Neutrophil (primary cell): ENCODE data around the gene BLOC1S2.
A peak's percentile ranks its signal among the peaks of the same experiment; 100 is the strongest.
"Not testable (repeated sequence)": the region's sequence is repeated elsewhere in the genome, so short reads cannot be mapped to it uniquely, and the experiment has no call there.

Experiments used
- H3K27ac ChIP-seq: fragments of 200-600 bp; sonication (generic); 2 replicates; pipeline ENCODE4 v1.5.1; 2016; ENCODE audit warnings: mild to moderate bottlenecking, moderate library complexity
- H3K27me3 ChIP-seq: fragments of 200-600 bp; sonication (generic); 2 replicates; pipeline ENCODE4 v1.6.0; 2016; ENCODE audit warnings: mild to moderate bottlenecking
- H3K36me3 ChIP-seq: fragments of 200-600 bp; sonication (generic); 2 replicates; pipeline ENCODE4 v1.5.1; 2017
- H3K4me1 ChIP-seq, 2 experiments: fragments of 200-600 bp in 1 of 2; sonication (generic) in 1 of 2; 1 replicate in 1 of 2; 2 replicates in 1 of 2; pipeline versions ENCODE4 v1.5.1 to v1.6.1; 2013 to 2016; ENCODE audit warnings: low read depth in 1 of 2, low read length in 1 of 2, mild to moderate bottlenecking in 1 of 2, moderate library complexity in 1 of 2; ENCODE audit not compliant: control insufficient read depth in 1 of 2, insufficient read depth in 1 of 2
- H3K4me3 ChIP-seq, 2 experiments: fragments of 200-600 bp in 1 of 2; sonication (generic) in 1 of 2; 1 replicate in 1 of 2; 2 replicates in 1 of 2; pipeline ENCODE4 v1.5.1; 2013 to 2016; ENCODE audit warnings: low read depth in 1 of 2, low read length in 1 of 2, mild to moderate bottlenecking in 1 of 2, moderate library complexity in 1 of 2
- H3K9me3 ChIP-seq: fragments of 200-600 bp; sonication (generic); 2 replicates; pipeline ENCODE4 v1.5.1; 2016
- CTCF ChIP-seq: fragments of 200-600 bp; sonication (generic); IDR thresholded peaks from 2 replicates; pipeline ENCODE4 v1.5.1; 2016; ENCODE audit warnings: antibody characterized with exemption

The BLOC1S2 gene

GRCh38 chr10:100289641-100290040 is 3.2 kb upstream of the BLOC1S2 start:
- Histone ChIP-seq H3K27me3 (peaks cover 10% of the 10 kb centered on the region), H3K4me1 (peaks cover 39 to 42% of the 10 kb centered on the region in 2 experiments), H3K9me3 (no peaks in the 10 kb centered on the region), H3K36me3 (no peaks in the 10 kb centered on the region), H3K27ac (no peak overlapping the region), H3K4me3 (no peak overlapping the region)
- TF ChIP-seq CTCF = no peak

GRCh38 chr10:100288196-100288595 is 1.7 kb upstream of the BLOC1S2 start:
- no peak for TF ChIP-seq CTCF
- Histone ChIP-seq H3K27ac (no peak overlapping the region), H3K4me1 (peaks cover 39 to 42% of the 10 kb centered on the region in 2 experiments)

GRCh38 chr10:100287756-100288155 is 1.3 kb upstream of the BLOC1S2 start:
- Histone ChIP-seq H3K4me1 (peaks cover 39 to 45% of the 10 kb centered on the region in 2 experiments), H3K36me3 (peaks cover 6% of the 10 kb centered on the region)
- TF ChIP-seq CTCF = no peak

More at GRCh38 chr10:100288196-100288595, 1.7 kb upstream of the BLOC1S2 start:
- H3K4me3 ChIP-seq = no peak overlapping the region
- peaks cover 5% of the 10 kb centered on the region for H3K36me3 ChIP-seq
- H3K27me3 ChIP-seq = no peaks in the 10 kb centered on the region
- no peaks in the 10 kb centered on the region for H3K9me3 ChIP-seq

GRCh38 chr10:100285326-100285725 is 1.2 kb downstream of the BLOC1S2 start:
- peaks cover 20 to 24% of the 10 kb centered on the region in 2 experiments for H3K4me1 ChIP-seq
- peak overlapping the region; percentile 74 to 94 for H3K4me3 ChIP-seq
- not testable (repeated sequence) for H3K9me3 ChIP-seq, H3K27me3 ChIP-seq
- peaks cover 28% of the 10 kb centered on the region for H3K36me3 ChIP-seq
- peak overlapping the region; percentile 96 for H3K27ac ChIP-seq

More at GRCh38 chr10:100287756-100288155, 1.3 kb upstream of the BLOC1S2 start:
- Histone ChIP-seq H3K27me3 (no peaks in the 10 kb centered on the region), H3K27ac (no peak overlapping the region), H3K9me3 (no peaks in the 10 kb centered on the region), H3K4me3 (no peak overlapping the region)

- Histone ChIP-seq H3K27ac (no peak overlapping the region), H3K4me1 (peaks cover 20 to 24% of the 10 kb centered on the region in 2 experiments), H3K27me3 (no peaks in the 10 kb centered on the region), H3K36me3 (peaks cover 48% of the 10 kb centered on the region), H3K9me3 (no peaks in the 10 kb centered on the region), H3K4me3 (no peak overlapping the region)
- no peak for TF ChIP-seq CTCF
Observed at GRCh38 chr10:100282907-100283306, 3.6 kb downstream of the BLOC1S2 start.

- not testable (repeated sequence) for H3K4me3 ChIP-seq, H3K4me1 ChIP-seq
- peaks cover 76% of the 10 kb centered on the region for H3K36me3 ChIP-seq
Observed at GRCh38 chr10:100276971-100277370, 9.5 kb downstream of the BLOC1S2 start.

More at GRCh38 chr10:100276971-100277370, 9.5 kb downstream of the BLOC1S2 start:
- H3K9me3 ChIP-seq, H3K27ac ChIP-seq, H3K27me3 ChIP-seq: not testable (repeated sequence)
